ENCODE results near the gene DLX3. TPM values are rescaled to one million over a fixed set of nuclear protein-coding genes. Genes with fewer than 3 reads are reported as not detected.

Gene DLX3
- polyA plus RNA-seq, 1 donor from 2014 or later = not detected

DNA sequence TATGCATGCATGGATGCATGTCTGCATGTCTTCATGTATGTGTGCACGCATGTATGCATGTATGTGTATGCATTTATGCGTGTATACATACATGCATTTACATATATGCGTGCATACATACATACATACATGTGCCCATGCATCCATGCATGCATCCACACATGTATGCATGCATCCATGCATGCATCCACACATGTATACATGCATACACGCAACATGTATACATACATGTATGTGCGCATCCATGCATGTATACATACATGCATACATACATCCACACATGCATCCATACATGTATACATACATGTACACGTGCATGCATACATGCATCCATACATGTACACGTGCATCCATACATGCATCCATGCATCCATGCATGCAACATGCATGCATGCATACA, 29.8 kb upstream of the DLX3 start:
- H3K36me3 ChIP-seq (ENCODE audit: insufficient read depth, low read length) = no peaks in the 10 kb centered on the region
- no peaks in the 10 kb centered on the region for H4K20me1 ChIP-seq (ENCODE audit: insufficient read depth)
- no peaks in the 10 kb centered on the region for H3K27me3 ChIP-seq (ENCODE audit: insufficient read depth, low read depth, low read length)
- no peaks in the 10 kb centered on the region for H3F3A ChIP-seq (ENCODE audit: insufficient read depth, low read length, poor library complexity, severe bottlenecking)
- no peak overlapping the region for H3K27ac ChIP-seq (ENCODE audit: low read length)
- H3K9me3 ChIP-seq (ENCODE audit: low read length) = no peaks in the 10 kb centered on the region
- no peak for TF ChIP-seq POLR2AphosphoS5 (IDR thresholded peaks at IDR 0.05)
- no peak for TF ChIP-seq MXI1 (conservative IDR thresholded peaks at IDR 0.05; ENCODE audit: poor library complexity, severe bottlenecking)
- TF ChIP-seq TAF1 (IDR thresholded peaks at IDR 0.05; ENCODE audit: low read depth) = no peak
- no peaks in the 10 kb centered on the region for H3K9me2 ChIP-seq (ENCODE audit: insufficient read depth, low read length)
- no peaks in the 10 kb centered on the region for H3K79me2 ChIP-seq (replicated peaks; ENCODE audit: insufficient read depth, low read length)
- H3K4me3 ChIP-seq (ENCODE audit: low read length) = no peak overlapping the region
- no peak overlapping the region for H2AFZ ChIP-seq (ENCODE audit: low read depth, low read length)
- H3K4me2 ChIP-seq (ENCODE audit: low read length) = no peak overlapping the region
- H3K9ac ChIP-seq (ENCODE audit: low read length) = no peak overlapping the region

DNA sequence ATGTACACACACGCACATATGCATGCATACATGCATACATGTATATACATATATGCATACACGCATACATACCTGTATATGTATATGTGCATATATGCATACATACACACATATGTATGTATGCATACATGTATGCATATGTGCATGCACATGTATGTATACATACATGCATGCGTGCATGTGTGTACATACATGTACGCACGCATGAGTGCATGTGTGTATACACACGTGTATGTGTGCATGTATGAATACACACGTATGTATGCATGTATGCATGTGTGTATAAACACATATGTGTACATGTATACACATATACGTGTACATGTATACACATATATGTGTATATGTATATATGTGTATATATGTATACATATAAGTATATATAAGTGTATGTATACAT, 28.5 kb upstream of the DLX3 start:
- Histone ChIP-seq H3K9me2 (ENCODE audit: insufficient read depth, low read length) (no peaks in the 10 kb centered on the region), H3K27ac (ENCODE audit: low read length) (no peak overlapping the region), H3K79me2 (replicated peaks; ENCODE audit: insufficient read depth, low read length) (no peaks in the 10 kb centered on the region), H3K4me2 (ENCODE audit: low read length) (no peak overlapping the region), H3K9ac (ENCODE audit: low read length) (no peak overlapping the region), H3K27me3 (ENCODE audit: insufficient read depth, low read depth, low read length) (no peaks in the 10 kb centered on the region), H3F3A (ENCODE audit: insufficient read depth, low read length, poor library complexity, severe bottlenecking) (no peaks in the 10 kb centered on the region), H3K4me3 (ENCODE audit: low read length) (no peak overlapping the region), H3K9me3 (ENCODE audit: low read length) (no peaks in the 10 kb centered on the region), H3K36me3 (ENCODE audit: insufficient read depth, low read length) (no peaks in the 10 kb centered on the region), H4K20me1 (ENCODE audit: insufficient read depth) (no peaks in the 10 kb centered on the region), H2AFZ (ENCODE audit: low read depth, low read length) (no peak overlapping the region)
- TF ChIP-seq, protein P1, sequence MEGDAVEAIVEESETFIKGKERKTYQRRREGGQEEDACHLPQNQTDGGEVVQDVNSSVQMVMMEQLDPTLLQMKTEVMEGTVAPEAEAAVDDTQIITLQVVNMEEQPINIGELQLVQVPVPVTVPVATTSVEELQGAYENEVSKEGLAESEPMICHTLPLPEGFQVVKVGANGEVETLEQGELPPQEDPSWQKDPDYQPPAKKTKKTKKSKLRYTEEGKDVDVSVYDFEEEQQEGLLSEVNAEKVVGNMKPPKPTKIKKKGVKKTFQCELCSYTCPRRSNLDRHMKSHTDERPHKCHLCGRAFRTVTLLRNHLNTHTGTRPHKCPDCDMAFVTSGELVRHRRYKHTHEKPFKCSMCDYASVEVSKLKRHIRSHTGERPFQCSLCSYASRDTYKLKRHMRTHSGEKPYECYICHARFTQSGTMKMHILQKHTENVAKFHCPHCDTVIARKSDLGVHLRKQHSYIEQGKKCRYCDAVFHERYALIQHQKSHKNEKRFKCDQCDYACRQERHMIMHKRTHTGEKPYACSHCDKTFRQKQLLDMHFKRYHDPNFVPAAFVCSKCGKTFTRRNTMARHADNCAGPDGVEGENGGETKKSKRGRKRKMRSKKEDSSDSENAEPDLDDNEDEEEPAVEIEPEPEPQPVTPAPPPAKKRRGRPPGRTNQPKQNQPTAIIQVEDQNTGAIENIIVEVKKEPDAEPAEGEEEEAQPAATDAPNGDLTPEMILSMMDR (IDR thresholded peaks at IDR 0.05; ENCODE audit: poor library complexity, severe bottlenecking) = no peak
- TF ChIP-seq TAF1 (IDR thresholded peaks at IDR 0.05; ENCODE audit: low read depth) = no peak

DNA sequence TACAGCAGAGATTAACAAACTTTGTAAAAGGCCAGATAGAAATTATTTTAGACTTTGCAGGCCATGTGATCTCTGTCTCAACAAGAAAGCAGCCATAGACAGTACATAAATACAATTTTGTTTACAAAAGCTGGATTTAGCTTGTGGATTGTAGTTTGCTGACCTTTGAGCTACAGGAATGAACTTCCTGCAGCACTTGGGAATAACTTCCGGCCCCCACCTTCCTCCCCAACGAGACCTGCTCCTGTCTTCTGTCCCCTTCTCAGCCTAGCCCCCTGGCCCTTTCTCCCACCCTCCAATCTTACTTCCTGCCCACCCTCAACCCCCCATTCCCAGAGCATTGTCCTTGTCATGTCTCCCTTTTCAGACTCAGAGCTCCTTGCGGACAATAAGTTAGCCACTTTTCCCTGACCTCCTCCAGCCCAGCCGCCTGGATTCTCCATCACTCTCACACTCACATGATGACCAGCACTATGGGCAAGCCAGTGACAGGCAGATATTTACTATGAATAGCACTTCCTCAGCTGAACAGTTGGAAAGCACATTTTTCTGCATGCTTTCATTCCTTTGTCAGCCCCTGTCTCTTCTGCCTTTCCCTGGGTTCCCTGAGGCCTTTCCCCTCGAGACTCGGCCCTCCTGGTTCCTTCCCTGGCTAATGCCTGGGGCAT, 27.6 kb upstream of the DLX3 start:
- no peak overlapping the region for H3K9ac ChIP-seq (ENCODE audit: low read length)
- no peak overlapping the region for H3K4me2 ChIP-seq (ENCODE audit: low read length)
- TF ChIP-seq EZH2 (IDR thresholded peaks at IDR 0.05; ENCODE audit: borderline replicate concordance, insufficient read depth, low read length, poor library complexity, severe bottlenecking) (no peak), TAF1 (IDR thresholded peaks at IDR 0.05; ENCODE audit: low read depth) (no peak), EP300 (conservative IDR thresholded peaks at IDR 0.05; ENCODE audit: poor library complexity, severe bottlenecking) (no peak)
- H3K9me3 ChIP-seq (ENCODE audit: low read length) = no peaks in the 10 kb centered on the region
- H3K27me3 ChIP-seq (ENCODE audit: insufficient read depth, low read depth, low read length) = no peaks in the 10 kb centered on the region
- no peaks in the 10 kb centered on the region for H3K9me2 ChIP-seq (ENCODE audit: insufficient read depth, low read length)
- H2AFZ ChIP-seq (ENCODE audit: low read depth, low read length) = no peak overlapping the region
- H3K36me3 ChIP-seq (ENCODE audit: insufficient read depth, low read length) = no peaks in the 10 kb centered on the region
- no peaks in the 10 kb centered on the region for H3F3A ChIP-seq (ENCODE audit: insufficient read depth, low read length, poor library complexity, severe bottlenecking)
- no peak overlapping the region for H3K27ac ChIP-seq (ENCODE audit: low read length)
- no peak overlapping the region for H3K4me3 ChIP-seq (ENCODE audit: low read length)
- H4K20me1 ChIP-seq (ENCODE audit: insufficient read depth) = no peaks in the 10 kb centered on the region
- H3K79me2 ChIP-seq (replicated peaks; ENCODE audit: insufficient read depth, low read length) = no peaks in the 10 kb centered on the region

DNA sequence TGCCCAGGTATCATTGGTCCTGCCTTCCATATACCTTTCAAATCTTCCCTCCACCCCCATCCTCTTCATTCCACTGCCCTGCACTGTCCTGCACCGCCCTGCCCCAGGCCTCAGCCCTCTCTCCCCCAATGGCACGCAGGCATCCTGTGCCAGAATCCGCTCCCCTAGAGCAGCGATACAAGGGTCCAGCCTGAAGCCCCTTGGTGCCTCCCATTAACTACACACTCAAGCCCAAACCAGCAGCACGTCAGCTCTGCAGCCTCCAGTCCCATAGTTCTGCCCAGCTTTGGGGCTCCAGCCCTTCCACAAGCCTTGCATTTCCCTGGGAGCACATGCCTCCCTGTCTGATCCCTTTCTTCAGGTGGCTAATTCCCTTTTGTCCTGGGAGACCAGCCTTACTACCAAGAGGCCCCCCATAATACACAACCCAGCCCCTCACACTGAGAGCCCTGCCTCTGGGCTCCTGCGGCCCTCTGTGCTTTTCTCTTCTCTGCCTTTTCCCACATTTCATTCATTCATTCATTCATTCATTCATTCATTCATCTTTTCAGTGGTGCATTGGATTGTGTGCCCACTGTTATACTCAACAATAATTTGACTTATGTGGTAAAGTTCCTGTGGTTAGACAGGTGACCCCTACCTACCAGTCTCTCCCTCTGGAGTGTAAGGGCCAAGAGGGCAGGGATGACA, 26.8 kb upstream of the DLX3 start:
- H3K4me2 ChIP-seq (ENCODE audit: low read length) = no peak overlapping the region
- H2AFZ ChIP-seq (ENCODE audit: low read depth, low read length) = no peak overlapping the region
- no peaks in the 10 kb centered on the region for H3K9me2 ChIP-seq (ENCODE audit: insufficient read depth, low read length)
- H3K9ac ChIP-seq (ENCODE audit: low read length) = no peak overlapping the region
- H3K9me3 ChIP-seq (ENCODE audit: low read length) = no peaks in the 10 kb centered on the region
- no peak for TF ChIP-seq RAD21 (conservative IDR thresholded peaks at IDR 0.05)
- TF ChIP-seq, protein P1 (IDR thresholded peaks at IDR 0.05; ENCODE audit: poor library complexity, severe bottlenecking) = no peak
- no peak for TF ChIP-seq EZH2 (IDR thresholded peaks at IDR 0.05; ENCODE audit: borderline replicate concordance, insufficient read depth, low read length, poor library complexity, severe bottlenecking)
- TF ChIP-seq, protein P2, sequence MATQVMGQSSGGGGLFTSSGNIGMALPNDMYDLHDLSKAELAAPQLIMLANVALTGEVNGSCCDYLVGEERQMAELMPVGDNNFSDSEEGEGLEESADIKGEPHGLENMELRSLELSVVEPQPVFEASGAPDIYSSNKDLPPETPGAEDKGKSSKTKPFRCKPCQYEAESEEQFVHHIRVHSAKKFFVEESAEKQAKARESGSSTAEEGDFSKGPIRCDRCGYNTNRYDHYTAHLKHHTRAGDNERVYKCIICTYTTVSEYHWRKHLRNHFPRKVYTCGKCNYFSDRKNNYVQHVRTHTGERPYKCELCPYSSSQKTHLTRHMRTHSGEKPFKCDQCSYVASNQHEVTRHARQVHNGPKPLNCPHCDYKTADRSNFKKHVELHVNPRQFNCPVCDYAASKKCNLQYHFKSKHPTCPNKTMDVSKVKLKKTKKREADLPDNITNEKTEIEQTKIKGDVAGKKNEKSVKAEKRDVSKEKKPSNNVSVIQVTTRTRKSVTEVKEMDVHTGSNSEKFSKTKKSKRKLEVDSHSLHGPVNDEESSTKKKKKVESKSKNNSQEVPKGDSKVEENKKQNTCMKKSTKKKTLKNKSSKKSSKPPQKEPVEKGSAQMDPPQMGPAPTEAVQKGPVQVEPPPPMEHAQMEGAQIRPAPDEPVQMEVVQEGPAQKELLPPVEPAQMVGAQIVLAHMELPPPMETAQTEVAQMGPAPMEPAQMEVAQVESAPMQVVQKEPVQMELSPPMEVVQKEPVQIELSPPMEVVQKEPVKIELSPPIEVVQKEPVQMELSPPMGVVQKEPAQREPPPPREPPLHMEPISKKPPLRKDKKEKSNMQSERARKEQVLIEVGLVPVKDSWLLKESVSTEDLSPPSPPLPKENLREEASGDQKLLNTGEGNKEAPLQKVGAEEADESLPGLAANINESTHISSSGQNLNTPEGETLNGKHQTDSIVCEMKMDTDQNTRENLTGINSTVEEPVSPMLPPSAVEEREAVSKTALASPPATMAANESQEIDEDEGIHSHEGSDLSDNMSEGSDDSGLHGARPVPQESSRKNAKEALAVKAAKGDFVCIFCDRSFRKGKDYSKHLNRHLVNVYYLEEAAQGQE (IDR thresholded peaks at IDR 0.05; ENCODE audit: borderline replicate concordance) = no peak
- TF ChIP-seq MXI1 (conservative IDR thresholded peaks at IDR 0.05; ENCODE audit: poor library complexity, severe bottlenecking) = no peak
- H3K79me2 ChIP-seq (replicated peaks; ENCODE audit: insufficient read depth, low read length) = no peaks in the 10 kb centered on the region
- H3K27me3 ChIP-seq (ENCODE audit: insufficient read depth, low read depth, low read length) = no peaks in the 10 kb centered on the region
- H4K20me1 ChIP-seq (ENCODE audit: insufficient read depth) = no peaks in the 10 kb centered on the region
- no peaks in the 10 kb centered on the region for H3K36me3 ChIP-seq (ENCODE audit: insufficient read depth, low read length)
- no peak overlapping the region for H3K4me3 ChIP-seq (ENCODE audit: low read length)
- no peak overlapping the region for H3K27ac ChIP-seq (ENCODE audit: low read length)
- no peaks in the 10 kb centered on the region for H3F3A ChIP-seq (ENCODE audit: insufficient read depth, low read length, poor library complexity, severe bottlenecking)

Data from neural cell (in vitro differentiated cells).